GM21576 (cell line): Measurements from ENCODE around the gene MEIS3.
"Not testable (repeated sequence)": the region's sequence is repeated elsewhere in the genome, so short reads cannot be mapped to it uniquely, and the experiment has no call there.

Experiments used
- ATAC-seq: cut with Tn5 transposase; IDR thresholded peaks from one replicate; pipeline ENCODE4 v1.9.1; 2021; ENCODE audit warnings: mild to moderate bottlenecking, moderate library complexity; ENCODE audit not compliant: unreplicated experiment

Gene MEIS3

GRCh38 chr19:47417107-47417745, 2.1 kb downstream of the MEIS3 start:
- no peak for ATAC-seq

DNA sequence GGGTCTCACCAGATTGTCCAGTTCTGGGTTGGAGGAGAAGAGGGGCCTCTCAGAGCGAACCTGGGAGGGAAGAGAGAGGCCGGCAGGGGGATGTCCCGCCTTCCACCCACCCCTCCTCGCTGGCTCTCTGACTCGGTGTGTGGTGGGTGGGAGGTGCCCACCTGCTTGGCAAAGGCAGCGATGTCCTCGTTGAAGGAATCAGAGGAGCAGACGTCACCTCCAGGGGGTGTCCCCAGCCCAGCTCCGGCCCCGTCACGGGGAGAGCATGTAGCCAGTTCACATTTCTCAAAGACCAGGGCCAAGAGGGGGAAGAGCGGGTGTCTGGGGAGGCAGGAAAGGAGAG, 2.7 kb downstream of the MEIS3 start:
- ATAC-seq, result no peak

DNA sequence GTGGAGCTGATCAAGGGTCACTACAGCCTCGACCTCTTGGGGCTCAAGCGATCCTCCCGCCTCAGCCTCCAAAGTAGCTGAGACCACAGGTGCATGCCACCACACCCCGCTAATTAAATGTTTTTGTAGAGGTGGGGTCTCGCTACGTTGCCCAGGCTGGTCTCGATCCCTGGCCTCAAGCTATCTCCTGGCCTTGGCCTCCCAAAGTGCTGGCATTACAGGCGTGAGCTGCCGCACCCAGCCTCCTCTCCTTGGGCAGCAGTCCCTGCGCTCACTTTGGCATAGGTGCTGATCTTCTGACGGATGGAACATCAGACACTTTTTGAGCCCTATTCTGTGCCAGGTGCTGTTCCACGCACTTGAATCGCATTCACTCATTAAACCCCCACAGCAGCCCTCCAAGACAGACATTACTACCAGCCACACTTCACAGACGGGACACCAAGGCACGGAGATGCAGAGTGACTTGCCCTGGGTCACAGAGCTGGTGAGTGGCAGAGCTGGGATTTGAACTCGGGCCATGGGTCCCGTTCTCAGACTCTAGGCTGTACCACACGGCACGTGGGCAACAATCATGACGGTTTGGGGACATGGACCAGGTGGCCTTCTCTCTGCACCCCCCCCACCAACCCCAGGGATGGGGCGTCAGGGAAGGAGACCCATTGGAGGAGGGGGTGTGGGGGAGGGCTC, 3.2 kb downstream of the MEIS3 start:
- ATAC-seq, result no peak

- ATAC-seq, result no peak
Observed at GRCh38 chr19:47414469-47414868, 4.9 kb downstream of the MEIS3 start.

DNA sequence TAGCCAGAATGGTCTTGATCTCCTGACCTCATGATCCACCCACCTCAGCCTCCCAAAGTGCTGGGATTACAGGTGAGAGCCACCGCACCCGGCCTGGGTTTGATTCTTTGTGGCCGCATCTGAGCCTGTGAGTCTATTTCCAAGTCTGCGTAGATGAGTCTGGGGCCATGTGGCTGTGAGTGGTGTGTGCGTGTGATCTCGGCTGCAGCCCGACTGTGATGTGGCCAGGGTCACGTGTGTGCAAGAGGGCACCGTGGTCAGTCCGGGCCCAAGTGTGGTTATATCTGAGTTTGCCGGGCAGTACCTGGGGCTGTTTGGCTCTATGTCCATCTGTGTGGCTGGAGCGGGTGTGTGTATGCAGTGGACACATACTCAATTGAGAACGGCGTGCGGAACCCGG, 5.4 kb downstream of the MEIS3 start:
- ATAC-seq, result no peak

DNA sequence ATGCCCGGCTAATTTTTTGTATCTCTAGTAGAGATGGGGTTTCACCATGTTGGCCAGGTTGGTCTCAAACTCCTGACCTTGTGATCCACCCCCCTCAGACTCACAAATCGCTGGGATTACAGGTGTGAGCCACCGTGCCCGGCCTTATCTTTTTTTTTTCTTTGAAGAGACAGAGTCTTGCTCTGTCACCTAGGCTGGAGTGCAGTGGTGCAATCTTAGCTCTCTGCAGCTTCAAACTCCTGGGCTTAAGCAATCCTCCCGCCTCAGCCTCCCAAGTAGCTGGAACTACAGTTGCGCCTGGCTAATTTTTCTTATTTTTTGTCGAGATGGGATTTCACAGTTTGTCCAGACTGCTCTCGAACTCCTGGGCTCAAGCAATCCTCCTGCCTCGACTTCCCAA, 7.6 kb downstream of the MEIS3 start:
- ATAC-seq, result not testable (repeated sequence)

DNA sequence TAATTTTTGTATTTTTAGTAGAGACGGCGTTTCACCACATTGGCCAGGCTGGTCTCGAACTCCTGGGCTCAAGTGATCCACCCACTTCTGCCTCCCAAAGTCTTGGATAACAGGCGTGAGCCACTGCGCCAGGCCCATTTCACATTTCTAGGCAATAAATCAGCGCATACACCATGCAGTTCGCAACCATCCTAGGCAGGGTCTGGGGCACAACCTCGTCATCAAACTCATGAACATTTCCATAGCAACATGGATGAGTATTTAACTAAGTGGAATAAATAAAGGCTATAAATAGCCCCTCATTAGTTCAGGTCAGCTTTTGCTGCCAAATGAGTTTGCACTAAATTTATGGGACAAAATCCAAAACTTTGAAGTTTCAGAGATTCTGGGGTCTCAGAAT, 8.2 kb downstream of the MEIS3 start:
- ATAC-seq, result no peak

GRCh38 chr19:47408156-47408938, 11.0 kb downstream of the MEIS3 start:
- no peak for ATAC-seq

DNA sequence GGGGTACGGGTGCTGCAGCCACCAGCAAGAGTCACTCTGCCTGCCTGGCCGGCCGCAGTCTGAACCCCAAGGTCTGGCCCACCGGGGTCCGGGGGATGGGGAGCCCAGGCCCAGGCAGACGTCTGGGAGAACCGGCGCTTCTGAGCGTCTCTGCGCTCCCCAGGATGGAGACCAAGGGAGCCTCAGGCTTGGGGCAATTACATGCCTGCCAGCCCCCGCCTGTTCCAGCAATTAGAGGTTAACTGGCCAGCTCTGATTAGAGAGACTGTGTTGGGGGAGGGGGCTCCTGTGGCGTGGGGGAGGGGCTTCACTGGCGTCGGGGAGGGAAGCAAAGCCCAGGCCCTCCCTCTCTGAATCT, 11.9 kb downstream of the MEIS3 start:
- ATAC-seq, result no peak

DNA sequence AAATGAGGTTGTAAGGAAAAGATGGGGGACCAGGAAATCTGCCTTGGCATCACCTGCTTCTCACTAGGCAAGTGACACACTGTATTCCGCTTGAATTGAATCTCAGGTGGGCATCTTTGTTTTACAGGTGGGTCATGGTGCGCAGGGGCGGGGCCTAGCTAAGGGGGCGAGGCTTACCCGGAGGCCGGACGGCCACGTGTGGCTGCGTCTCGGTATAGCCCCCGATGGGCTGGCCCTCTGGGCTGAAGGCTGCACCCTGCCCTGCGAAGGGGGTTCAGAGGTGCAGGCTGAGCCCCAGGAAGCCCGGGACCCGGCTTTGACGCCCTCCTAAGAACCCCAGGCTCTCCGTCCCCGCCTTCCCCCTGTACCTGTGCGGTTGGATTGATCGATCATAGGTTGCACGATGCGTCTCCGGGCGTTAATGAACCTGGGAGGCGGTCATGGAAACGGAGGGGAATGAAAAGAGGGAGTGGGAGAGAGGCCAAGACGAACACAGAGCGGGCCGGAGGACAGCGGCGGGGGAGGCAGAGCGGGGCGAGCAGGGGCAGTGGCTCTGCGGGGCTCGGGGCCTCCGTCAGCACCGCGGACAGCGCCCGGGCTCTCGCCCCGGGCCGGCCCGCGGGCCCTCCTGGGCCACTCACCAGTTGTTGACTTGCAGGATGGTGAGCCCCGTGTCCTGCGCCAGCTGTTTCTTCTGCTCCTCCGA, 12.5 kb downstream of the MEIS3 start:
- no peak for ATAC-seq

GRCh38 chr19:47405854-47406417, 13.4 kb downstream of the MEIS3 start:
- ATAC-seq, result no peak

DNA sequence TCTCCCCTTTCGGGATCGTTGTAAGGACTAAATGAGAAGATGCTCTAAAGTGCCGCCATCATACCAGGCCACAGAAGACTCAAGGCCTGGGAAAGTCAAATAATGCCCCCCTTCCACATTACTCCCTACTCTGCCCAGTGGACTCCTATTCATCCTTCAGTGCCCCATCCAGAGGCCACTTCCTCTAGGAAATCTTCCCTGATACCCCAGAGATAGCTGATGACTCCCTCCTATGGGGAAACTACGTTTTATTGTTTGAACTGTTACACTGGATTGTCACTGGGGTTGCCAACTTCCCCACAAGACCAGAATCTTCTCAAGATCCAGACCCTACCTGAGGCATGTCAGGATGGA, 14.2 kb downstream of the MEIS3 start:
- no peak for ATAC-seq

DNA sequence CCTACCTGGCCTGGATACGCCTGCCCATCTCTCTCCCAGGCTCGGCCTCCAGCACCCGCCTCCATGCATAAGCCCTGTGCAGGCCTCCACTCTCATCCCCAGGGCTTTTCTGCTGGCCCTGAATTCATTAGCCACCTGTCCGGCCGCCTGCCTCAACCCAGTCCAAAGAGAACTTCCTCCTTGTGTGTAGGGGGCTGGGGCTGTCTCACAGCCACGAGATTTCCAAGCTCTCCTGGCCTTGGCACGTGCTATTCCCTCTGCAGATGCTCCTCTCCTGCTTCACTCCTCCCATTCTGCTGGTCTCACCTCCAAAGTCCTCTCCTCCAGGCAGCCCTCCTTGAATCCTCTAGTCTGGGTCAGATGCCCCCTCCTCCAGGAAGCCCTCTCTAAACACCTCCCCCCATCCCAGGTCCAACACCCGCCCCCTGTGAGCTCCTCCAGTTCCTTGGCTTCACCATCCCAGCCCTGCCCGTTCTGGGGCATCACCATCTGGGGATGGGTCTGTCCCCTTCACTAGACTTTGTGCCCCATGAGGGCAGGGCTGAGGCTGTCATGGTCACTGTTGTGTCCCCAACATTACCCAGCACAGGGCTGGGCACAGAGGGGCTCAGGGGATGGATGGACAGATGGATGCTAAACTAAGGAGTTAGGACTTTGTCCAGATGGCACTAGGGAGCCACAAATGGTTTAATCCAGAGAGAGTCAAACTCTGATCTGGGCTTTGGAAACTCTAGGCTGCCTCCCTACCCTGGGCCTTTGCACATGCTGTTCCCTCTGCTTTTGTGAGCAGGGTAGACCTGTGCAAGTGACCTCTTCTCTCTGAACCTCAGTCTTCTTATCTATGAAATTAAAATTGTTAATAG, 14.8 kb downstream of the MEIS3 start:
- no peak for ATAC-seq

GRCh38 chr19:47402504-47402903, 16.8 kb downstream of the MEIS3 start:
- no peak for ATAC-seq

DNA sequence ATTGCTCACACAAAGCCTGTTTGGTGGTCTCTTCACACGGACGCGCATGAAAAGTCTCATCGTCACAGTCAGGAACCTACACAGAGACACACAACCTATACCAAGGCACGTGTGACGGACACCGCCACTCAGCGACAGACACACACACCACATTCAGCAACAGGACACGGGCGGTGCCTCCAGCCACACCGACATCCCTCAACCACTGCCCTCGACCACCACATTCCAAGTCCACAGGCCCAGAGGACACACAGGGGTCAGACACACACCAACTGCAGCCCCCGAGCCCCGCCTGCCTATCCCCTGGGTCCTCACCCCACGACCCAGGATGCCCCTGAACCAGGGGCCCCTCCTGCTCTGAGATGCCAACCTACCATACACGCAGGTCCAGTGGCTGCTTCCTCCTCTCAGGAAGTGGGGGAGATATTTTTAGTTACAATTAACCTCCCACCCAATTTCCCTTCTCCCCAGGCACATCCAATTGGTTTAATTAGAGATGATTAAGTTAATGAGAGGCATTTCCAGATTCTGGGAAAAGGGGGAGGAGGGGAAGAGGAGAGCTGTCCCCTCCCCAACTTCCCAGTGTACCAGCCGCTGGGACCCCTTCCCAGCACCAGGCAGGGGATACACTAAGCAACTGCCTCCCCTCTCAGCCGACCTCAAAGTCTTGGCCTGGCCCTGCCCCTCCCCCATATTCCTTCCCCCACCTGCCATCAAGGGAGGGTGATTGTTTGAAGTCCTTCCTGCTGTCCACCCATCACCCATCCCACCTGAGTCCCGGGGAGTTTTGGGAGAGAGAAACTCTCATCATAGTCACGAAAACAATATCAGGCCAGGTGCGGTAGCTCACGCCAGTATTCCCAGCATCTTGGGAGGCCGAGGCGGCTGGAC, 20.4 kb downstream of the MEIS3 start:
- no peak for ATAC-seq

DNA sequence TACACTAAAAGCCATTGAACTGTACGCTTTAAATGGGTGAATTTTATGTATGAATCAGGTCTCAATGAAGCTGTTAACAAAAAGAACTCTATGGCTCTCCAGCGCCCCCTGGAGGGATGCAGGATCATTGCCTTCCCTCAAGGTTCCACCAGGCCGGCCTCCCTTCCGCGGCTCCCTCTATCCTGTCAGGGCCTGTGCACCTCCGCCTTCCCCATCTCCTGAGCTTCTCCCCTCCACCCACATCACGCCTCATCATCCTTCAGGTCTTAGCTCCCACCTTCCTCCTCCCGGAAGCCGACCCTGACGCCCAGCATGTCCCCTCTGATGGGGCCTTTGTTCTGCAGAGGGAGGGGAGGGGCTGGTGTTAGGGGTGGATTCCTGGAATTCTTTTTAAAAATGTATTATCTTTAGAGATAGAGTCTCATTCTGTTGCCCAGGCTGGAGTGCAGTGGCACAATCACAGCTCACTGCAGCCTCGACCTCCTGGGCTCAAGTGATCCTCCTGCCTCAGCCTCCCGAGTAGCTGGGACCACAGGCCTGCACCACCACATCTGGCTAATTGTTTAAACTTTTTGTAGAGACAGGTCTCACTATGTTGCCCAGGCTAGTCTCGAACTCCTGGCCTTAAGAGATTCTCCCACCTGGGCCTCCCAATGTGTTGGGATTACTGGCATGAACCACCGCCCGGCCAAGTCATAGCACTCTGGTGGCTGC, 27.7 kb downstream of the MEIS3 start:
- no peak for ATAC-seq

DNA sequence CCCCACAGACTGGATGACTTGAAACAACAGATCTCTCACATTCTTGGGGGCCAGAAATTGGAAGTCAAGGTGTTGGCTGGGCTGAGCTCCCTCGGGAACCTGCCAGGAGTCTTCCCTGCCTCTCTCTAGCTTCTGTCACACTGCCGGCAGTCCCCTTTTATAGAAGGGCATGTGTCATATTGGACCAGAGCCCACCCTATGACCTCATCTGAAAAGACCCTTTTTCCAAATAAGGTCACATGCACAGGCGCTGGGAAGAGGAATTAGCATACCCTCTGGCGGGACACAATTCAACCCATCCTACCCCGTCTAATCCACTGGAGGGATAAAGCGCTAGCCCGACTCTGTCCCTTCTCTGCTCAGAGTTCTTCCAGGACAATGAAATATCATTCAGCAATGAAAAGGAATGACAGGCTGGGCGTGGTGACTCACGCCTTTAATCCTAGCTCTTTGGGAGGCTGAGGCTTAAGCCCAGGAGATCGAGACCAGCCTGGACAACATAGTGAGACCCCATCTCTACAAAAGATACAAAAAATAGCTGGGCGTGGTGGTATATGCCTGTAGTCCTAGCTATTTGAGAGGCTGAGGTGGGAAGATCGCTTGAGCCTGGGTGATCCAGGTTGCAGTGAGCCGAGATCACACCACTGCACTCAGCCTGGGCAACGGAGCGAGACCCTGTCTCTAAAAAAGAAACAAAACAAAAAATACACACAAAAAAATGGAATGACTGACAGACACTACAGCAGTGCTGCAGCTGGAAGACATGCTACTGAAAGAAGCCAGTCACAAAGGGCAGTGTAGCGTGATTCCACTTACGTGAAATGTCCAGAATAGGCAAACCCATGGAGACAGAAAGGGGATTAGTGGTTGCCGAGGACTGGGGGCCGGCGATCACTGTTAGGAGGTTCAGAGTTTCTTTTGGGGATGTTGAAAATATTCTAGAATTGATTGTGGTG, 28.5 kb downstream of the MEIS3 start:
- no peak for ATAC-seq

GRCh38 chr19:47389150-47389556, 30.2 kb downstream of the MEIS3 start:
- ATAC-seq, result no peak
